Ecto neural progenitor cell (in vitro differentiated cells): Measurements from ENCODE around the gene CNTNAP2.

Experiments
- DNase-seq: peaks from one replicate; pipeline ENCODE4 v3.0.0-alpha.2; 2018; ENCODE audit warnings: low spot score

CNTNAP2 gene

DNA sequence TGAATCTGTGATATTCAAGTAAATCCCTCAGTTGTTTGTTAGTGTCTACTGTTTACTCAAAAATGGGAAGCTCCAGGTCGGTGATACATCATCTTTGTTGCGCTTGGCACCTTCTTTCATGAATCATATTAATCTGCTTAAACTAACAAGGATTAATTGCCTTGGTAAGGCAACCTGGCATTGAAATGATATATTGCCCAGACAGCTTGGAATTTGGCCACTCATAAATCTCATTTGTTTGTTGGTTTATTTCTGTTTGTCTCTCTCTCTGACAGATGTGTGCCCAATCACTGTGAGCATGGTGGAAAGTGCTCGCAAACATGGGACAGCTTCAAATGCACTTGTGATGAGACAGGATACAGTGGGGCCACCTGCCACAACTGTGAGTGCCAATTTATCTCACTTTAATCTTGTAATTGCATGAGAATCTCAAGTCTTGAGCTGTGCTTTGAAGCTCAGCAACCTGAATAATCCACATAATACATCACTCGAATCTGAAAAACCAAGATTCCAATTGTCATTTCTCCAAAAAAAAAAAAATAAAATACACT is 1369.1 kb downstream of the CNTNAP2 start:
- DNase-seq, result no peak

DNA sequence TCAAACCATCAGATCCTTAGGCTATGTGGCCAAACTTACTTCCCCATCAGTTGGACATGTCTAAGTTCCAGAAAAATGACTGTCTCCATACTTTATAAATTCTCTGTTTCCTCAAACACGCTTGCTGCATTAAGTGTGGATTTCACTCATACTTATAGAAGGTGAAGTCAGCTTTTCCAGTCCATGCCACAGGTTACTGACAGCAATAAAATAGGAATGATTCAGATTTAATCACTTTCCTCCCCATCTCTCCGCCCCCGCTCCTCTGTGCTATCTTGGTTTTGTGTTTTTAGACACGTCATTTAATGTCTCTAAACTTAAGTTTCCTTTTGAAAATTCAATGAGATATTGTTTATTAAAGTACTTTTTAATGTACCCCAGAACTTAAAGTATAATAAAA is 1376.0 kb downstream of the CNTNAP2 start:
- no peak for DNase-seq

DNA sequence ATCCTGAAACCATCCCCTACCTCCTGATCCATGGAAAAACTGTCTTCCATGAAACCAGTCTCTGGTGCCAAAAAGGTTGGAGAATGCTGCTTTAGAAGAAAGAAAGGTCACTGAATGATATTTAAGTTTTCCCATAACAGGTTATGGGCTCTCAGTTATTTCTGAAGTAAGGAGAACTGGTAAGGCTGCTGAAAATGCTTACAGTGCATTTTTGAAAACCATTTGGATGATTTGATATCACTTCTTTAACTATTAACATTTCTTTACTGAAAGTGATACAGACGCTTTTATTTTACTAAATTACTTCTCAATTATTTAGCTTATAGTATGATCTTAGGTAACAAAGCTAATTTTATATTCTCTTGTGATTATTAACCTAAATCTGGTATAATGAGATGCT is 1379.6 kb downstream of the CNTNAP2 start:
- DNase-seq, result no peak

DNA sequence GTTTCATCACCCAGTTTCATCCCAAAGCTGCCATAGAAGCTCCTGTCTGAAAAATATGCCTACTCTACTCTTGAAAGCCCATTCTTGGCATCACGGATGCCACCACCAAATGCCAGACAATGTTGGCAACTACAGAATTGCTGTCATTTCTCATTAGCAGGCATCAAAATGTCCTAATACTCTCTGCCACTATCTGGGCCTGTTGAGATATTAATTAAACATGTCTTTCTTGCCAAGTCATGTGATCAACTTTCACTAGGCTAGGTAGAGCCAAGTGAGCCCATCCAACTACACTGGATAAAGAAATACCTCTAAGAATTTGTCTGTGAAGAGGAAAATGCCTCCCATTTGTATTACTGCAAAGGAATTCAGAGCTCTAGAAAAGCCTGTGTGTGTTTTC is 1380.6 kb downstream of the CNTNAP2 start:
- no peak for DNase-seq

DNA sequence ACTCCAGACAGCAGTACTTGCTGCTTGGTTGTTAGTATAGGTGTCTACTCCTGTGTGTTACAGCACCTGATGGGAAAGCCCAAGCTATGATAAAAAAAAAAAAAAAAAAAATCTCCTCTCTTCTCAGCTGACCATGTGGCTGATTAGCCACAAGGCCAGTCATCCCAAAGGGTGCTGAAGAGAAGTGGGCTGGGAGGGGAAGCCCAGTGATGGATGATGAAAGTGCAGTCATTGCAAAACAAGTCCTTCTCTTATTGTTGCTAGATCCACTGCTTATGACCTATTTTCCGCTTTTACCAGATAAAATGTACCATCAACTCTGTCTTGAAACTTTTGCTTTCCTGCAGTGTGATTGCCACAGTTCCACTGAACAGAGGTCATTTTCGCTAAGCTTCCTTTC is 1381.5 kb downstream of the CNTNAP2 start:
- DNase-seq, result no peak

DNA sequence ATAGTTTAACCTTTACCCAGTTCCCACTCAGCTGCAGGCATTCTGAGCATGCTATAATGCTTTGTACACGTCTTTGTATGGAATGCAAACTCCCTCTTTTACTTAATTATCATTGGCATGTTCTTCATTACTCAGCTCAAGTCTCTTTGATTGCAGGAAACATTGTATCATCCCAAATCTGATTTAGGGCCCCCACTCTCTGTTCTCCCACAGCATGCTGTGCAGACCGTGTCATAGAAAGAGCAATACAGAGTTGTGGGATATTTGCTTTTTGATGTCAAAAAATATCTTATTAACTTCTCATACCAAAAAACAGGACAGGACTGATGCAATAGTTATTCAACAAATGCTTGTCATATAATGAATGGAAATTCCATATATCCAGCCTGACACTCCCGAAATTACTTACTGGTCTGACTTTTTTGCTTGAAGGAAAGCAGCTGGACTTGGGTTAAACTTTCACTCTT is 1392.5 kb downstream of the CNTNAP2 start:
- no peak for DNase-seq

DNA sequence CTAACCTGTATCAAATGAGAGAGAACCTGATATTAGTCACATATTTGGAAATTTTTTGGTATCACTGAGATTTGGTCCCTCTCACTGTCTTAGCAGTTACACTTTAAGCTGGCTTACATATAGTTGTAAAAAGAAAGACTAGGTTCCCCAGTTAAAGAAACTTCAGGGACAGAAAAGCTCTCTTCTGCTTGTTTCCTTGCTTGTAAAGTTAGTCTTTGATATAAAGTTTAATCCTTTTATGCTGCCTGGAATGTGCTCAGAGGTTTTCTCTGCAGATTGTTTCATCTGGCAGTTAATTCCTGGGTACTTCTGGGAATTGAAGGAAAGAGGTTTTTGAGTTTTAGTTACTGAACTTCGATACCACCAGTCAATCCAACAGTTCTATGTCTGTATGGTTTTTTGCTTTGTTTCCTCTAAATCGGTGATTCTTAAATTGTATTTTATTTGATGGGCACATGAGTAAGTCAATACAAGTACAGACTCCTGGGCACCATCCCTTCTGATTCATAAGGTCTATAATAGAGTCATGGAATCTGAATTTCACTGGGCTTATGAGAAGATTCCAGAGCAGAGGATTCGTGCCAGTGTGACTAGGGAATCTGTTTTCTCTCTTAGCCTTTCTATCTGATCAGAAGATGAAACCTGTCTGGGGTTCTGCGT is 1393.1 kb downstream of the CNTNAP2 start:
- no peak for DNase-seq

DNA sequence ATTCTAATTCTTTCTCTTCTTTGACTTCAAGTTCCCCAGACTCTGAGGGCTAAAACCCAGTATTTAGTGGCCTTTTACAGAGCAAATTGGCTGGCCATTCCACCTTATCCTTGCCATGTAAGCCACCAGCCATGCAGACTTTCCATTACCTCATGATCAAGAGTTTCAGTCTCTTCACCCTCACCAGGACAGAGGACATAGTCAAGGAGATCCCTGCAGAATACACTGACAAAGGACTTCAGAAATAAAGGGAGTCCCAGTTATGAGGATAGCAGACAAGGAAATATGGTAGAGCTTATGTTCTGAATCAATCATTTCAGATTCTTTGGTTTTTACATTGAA is 1393.6 kb downstream of the CNTNAP2 start:
- no peak for DNase-seq

DNA sequence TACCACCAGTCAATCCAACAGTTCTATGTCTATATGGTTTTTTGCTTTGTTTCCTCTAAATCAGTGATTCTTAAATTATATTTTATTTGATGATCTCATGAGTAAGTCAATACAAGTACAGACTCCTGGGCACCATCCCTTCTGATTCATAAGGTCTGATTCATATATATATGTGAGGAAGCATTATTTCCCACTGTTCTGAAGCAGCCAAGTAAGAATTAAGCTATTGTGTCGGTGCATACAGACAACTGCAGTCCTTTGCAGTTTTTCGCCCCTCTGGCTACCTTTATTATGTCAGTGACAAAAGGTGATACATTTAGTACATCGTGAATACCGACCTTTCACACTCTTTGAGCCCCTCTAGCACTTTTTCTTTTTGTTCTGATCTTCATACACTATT is 1394.3 kb downstream of the CNTNAP2 start:
- no peak for DNase-seq

DNA sequence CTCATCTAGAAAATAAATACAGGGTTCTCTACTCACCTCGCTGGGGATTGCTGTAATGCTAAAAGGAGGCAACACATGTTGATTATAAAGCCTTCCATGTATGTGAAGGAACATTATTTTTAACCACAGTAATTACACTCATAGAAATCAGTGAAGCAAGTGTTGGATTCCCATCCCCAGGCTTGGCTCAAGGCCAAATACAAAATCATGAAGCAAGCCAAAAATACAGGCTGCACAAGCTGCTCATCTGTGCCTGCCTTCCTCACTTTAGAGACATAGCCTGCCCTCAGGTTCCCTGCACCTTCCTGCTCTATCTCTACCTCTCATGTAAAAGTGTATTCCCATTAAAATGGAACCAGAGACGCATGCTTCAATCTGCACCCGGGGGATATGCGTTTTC is 1396.8 kb downstream of the CNTNAP2 start:
- DNase-seq, result no peak

DNA sequence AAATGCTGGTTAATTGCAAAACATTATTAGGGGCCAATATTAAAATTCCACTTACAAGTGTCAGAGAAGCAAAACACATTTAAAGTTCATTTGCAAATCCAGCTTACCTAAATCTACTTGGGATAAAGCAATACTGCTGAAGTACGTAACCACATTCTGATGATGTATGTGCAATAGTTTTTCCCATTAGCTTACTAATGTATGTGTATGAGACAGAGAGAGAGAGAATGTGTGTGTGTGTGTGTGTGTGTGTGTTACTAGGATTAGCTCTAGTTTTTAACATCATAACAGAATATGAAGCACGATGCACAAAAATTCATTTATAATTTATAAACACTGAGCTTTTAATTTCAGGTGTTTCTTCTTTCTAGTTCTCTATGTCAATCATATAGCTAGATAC is 1399.8 kb downstream of the CNTNAP2 start:
- no peak for DNase-seq

DNA sequence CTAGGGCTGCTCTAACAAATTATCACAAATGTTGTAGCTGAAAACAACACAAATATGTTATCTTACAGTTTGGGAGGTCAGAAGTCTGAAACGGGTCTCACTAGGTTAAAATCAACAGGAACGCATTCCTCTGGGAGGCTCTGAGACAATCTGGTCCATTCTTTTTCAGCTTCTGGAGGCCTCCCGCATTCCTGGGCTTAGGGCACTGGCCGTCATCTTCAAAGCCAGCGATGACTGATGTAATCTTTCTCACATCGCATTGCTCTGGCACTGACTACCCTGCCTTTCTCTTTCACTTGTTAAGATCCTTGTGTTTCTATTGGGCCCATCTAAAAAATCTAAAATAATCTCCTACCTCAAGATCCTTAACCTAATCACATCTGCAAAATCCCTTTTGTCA is 1402.5 kb downstream of the CNTNAP2 start:
- no peak for DNase-seq

DNA sequence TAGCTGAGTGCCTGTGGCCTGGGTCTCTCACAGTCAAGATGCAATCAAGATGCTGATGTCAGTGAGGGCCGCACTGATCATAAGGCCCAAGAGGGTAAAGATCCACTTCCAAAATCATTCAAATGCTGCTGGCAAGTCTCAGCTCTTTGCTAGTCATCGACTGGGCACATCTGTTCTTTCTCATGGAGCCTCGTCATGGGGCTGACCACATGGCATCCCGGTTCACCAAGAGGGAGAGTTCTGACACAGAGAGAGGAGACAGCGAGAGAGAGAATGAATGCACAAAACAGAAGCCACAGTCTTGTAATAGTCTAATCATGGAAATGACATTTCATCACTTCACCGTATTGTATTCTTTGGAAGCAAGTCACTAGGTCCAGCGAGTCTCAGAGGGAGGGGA is 1406.5 kb downstream of the CNTNAP2 start:
- DNase-seq, result no peak

DNA sequence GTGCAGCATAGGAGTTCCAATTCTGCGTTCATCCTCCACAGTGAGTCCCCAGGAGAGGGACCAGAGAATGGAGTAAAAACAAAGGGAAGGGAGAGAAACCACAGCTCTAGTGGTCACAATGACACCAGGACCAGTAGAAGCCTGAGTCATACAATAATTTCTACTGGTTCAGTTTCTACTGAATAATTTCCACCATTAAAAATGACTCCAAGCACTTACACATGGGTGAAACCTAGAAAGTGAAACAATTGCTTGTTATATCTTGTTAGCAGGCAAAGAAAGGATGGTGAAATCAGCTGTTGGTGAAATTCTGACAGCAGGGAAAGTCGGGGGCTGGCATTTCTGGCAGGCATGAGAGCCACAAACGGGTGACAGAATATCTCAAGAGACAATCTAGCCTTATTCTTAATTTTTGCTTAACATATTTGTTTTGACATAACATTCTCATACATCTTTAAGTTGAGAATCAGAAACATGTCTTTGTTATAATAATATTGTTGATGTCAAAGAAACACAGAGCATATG is 1408.2 kb downstream of the CNTNAP2 start:
- no peak for DNase-seq

DNA sequence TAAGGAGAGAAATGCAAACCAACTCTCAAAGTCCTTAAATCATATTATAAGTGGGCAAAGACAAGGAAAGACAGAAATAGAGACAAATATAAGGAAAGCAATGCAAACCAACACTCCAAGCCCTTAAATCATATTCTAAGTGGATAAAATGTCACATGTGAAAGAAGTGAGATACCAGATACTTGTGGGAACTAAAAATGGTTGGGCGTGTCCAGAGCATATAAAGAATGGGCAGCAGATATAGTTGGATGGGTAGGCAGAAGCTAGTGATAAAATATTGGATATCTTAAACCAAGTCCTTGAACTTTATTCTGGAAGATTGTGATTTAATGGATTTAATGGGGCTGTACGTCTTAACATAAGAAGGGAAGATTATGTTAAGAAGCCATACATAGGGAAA is 1408.7 kb downstream of the CNTNAP2 start:
- no peak for DNase-seq

DNA sequence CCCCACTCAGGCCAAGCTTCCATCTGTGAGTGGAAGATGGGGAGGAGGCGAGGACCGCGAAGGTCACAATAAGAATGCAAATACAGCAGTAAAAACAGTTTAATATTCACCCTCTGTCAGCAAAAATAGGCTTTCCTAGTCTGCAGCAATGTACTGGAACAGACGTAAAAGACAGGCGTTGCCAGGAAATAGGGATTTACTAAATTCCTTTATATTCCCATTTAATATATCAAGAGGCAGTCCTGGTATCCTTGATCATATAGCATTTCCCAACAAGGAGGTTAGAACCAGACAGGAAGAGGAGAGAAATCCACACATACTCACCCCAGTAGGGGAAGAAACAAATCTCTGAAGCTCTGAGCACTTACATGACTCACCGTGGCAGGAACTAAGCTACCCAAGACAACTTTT is 1419.1 kb downstream of the CNTNAP2 start:
- no peak for DNase-seq

DNA sequence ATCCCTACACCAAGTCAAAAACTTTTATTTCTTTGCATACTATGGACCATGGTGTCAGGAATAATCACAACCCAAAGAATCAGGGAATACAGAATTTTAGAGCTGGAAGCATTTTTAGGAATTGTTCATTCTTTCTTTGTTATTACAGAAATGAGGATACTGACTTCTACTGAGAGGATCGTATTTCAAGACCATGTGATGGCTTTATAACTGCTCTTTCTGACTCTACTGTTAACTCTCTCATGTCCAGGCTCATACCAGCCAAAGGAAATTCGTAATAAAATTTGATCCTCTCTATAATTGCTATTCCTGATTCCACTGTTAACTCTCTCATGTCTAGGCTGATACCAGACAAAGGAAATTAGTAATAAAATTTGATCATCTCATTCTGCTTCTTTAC is 1423.1 kb downstream of the CNTNAP2 start:
- no peak for DNase-seq

DNA sequence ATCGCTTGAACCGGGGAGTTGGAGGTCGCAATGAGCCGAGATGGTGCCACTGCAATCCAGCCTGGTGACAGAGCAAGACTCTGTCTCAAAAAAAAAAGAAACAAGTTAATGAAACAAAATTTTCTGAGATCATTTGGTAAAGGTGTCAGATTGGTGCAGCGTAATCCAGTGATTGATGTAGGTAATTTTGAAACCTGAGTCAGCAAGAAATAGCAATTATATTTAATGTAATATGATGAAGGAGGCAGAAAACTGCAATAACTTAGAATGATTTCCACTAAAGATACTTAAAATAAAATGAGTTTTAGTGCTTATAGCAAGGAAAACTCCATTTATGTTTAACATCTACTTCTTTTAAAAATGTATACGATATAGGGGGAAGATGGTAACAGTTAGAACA is 1424.1 kb downstream of the CNTNAP2 start:
- no peak for DNase-seq

DNA sequence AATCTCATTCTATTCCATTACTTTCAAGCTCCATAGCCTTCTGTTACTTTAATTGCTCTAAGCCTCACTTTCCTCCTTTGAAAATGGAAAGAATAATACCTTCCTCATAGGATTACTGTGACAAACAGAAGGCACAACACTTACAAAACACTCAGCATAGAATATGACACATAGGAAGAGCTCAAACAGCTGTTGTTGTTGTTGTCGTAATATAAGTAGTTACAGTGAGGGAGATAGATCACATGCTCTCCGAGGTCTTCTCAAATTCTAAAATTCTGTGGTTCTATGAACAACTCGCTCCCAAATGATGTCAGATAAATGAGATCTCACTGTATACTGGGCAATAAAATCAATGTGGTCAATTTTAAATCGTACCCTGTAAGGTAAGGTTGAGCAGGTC is 1424.7 kb downstream of the CNTNAP2 start:
- DNase-seq, result no peak

DNA sequence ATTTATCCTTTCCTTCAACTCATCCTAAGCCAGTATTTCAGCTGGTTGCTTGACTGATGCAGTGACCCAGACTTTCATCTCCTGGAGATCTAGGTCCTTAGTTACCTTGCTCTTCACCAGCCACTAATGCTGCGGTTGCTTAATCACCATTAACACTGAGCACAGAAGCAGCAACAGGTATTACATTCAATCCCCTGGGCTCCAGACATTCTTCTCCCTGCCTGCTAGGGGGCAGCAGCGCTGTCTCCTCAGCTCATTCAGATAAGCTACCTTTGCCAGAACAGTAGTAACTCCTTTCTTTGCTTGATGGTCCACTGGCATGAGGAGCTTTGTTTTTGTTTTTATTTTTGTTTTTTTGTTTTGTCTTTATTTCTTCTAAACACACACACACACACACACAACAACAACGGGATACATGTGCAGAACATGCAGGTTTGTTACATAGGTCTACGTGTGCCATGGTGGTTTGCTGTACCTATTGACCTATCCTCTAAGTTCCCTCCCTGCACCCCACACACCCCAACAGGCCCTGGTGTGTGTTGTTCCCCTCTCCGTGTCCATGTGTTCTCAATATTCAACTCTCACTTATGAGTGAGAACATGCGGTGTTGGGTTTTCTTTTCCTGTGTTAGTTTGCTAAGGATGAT is 1430.8 kb downstream of the CNTNAP2 start:
- DNase-seq, result peak; percentile 52

DNA sequence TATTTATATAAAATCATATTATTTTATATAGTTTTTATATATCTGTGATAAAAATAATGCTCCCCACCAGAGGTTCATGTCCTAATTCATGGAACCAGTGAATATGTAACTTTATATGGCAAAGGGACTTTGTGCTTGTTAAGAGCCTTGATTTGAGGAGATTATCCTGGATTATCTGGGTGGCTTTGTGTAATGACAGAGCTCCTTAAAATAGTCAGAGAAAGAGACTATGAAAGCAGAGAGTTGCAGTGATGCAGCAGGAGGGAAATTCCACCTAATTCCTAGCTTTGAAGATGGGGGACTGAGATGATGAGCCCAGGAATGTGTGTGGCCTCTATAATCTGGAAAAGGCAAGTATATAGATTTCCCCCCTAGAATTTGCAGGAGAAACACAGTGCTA is 1439.7 kb downstream of the CNTNAP2 start:
- no peak for DNase-seq

DNA sequence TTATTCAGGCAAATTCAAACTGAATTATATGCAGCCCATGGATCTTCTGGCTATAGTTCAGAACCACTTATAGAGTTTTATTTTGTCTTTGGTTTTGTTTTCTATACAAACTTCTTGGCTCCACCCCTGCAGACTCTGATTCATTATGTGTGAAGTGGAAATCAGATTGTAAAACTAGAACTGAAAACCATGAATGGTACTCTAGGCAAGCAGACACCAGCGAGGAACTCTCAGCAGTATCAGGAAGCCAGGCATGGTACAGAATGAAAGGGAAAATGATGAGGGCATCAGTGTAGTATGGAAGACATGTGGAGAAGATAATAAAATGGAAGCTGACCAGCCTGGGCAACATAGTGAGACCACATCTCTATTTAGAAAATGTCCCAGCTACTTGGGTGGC is 1447.1 kb downstream of the CNTNAP2 start:
- no peak for DNase-seq

DNA sequence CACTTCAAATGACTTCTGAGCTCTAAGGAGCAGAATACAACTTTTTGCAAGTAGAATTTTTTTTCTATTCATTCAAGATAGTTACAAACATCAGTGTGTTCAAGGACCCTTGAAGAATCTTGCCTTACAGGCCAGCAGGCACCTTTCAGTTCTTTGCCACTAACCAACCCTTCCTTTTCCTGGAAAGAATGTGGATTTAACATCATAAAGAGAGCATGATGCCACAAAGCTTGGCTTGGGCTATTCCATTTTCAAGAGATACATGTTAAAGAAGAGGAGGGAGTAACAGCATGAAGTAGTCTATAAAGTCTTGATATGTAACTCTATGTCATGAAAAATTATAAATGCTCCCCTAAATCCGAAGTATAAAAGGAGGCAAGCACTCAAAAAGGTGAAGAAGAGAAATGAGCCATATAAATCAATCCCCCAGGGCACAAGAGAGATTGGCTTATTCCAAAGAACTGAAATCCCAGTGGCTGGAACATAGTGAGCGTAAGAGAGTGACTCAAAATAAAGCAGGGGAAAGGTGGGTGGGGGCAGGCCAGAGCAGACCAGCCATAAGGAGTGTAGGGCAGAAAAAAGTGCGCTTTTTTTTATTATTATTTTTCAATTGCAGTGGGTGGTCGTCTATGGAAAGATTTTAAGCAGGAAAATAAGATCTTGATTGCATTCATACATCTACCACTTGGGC is 1448.3 kb downstream of the CNTNAP2 start:
- DNase-seq, result no peak
